GM23338 (cell line): ENCODE measurements around the gene CACNB4. TPM values are rescaled to one million over a fixed set of nuclear protein-coding genes. Genes with fewer than 3 reads are reported as not detected.

Source experiments
- ATAC-seq: fragments of 200-7000 bp; cut with Tn5 transposase; 3 replicates; pipeline ENCODE4 v1.9.1; 2020
- DNase-seq: peaks from one replicate; pipeline ENCODE4 v3.0.0-alpha.2; 2015; ENCODE audit warnings: low spot score
- H2AFZ ChIP-seq: fragments of 200-600 bp; sonication (generic); 2 replicates; pipeline ENCODE4 v1.8.0; 2016; ENCODE audit warnings: antibody characterized with exemption, mild to moderate bottlenecking, moderate library complexity
- H3F3A ChIP-seq: fragments of 200-600 bp; sonication (generic); replicated peaks from 2 replicates; pipeline ENCODE4 v1.8.0; 2017; ENCODE audit warnings: antibody characterized with exemption, mixed run types, low read depth
- H3K27ac ChIP-seq: fragments of 200-600 bp; sonication (generic); 2 replicates; pipeline ENCODE4 v1.6.1; 2016; ENCODE audit warnings: low read depth
- H3K27me3 ChIP-seq: fragments of 200-600 bp; sonication (generic); 2 replicates; pipeline ENCODE4 v1.8.0; 2016; ENCODE audit warnings: mild to moderate bottlenecking, mixed run types, moderate library complexity; ENCODE audit not compliant: insufficient read depth
- H3K36me3 ChIP-seq: fragments of 200-600 bp; sonication (generic); 2 replicates; pipeline ENCODE4 v1.8.0; 2016; ENCODE audit warnings: mild to moderate bottlenecking; ENCODE audit not compliant: insufficient read depth
- H3K4me1 ChIP-seq: fragments of 200-600 bp; sonication (generic); 2 replicates; pipeline ENCODE4 v1.8.0; 2016; ENCODE audit warnings: mild to moderate bottlenecking, moderate library complexity; ENCODE audit not compliant: insufficient read depth
- H3K4me2 ChIP-seq: fragments of 200-600 bp; sonication (generic); 2 replicates; pipeline ENCODE4 v1.7.1; 2017; ENCODE audit warnings: mixed run types
- H3K4me3 ChIP-seq: fragments of 200-600 bp; sonication (generic); 2 replicates; pipeline ENCODE4 v1.6.1; 2016; ENCODE audit warnings: mixed run types
- H3K79me2 ChIP-seq: fragments of 200-600 bp; sonication (generic); replicated peaks from 2 replicates; pipeline ENCODE4 v1.8.0; 2017; ENCODE audit warnings: mild to moderate bottlenecking; ENCODE audit not compliant: insufficient read depth
- H3K9me2 ChIP-seq: fragments of 200-600 bp; sonication (generic); 2 replicates; pipeline ENCODE4 v1.8.0; 2017; ENCODE audit not compliant: insufficient read depth
- H4K20me1 ChIP-seq: fragments of 200-600 bp; sonication (generic); replicated peaks from 2 replicates; pipeline ENCODE4 v1.8.0; 2017; ENCODE audit warnings: mild to moderate bottlenecking; ENCODE audit not compliant: insufficient read depth
- H3K27ac Mint-ChIP-seq: 2 replicates; pipeline ENCODE4 v1.8.0; 2020; ENCODE audit warnings: inconsistent platforms, mild to moderate bottlenecking, moderate library complexity, mixed read lengths
- H3K27me3 Mint-ChIP-seq: 3 replicates; pipeline ENCODE4 v1.8.0; 2022; ENCODE audit warnings: low read depth, mild to moderate bottlenecking, moderate library complexity, mixed read lengths, inconsistent platforms; ENCODE audit not compliant: insufficient read depth, poor library complexity
- H3K36me3 Mint-ChIP-seq: 3 replicates; pipeline ENCODE4 v1.8.0; 2021; ENCODE audit warnings: low read depth, mild to moderate bottlenecking, inconsistent platforms, moderate library complexity, mixed read lengths
- H3K4me1 Mint-ChIP-seq: 3 replicates; pipeline ENCODE4 v1.8.0; 2020; ENCODE audit warnings: mild to moderate bottlenecking, inconsistent platforms, mixed read lengths
- H3K4me3 Mint-ChIP-seq: 3 replicates; pipeline ENCODE4 v1.8.0; 2021; ENCODE audit warnings: moderate library complexity, mild to moderate bottlenecking, inconsistent platforms, mixed read lengths
- H3K9me3 Mint-ChIP-seq: 3 replicates; pipeline ENCODE4 v1.8.0; 2020; ENCODE audit warnings: moderate library complexity, mild to moderate bottlenecking, inconsistent platforms, mixed read lengths
- CREB1 ChIP-seq: fragments of 250-450 bp; sonication (Bioruptor Pico); IDR thresholded peaks from 2 replicates; pipeline ENCODE4 v1.5.0; 2020; ENCODE audit warnings: low read depth, mild to moderate bottlenecking, moderate library complexity
- EZH2 ChIP-seq: fragments of 200-600 bp; sonication (generic); IDR thresholded peaks from one replicate; pipeline ENCODE4 v1.8.0; 2017; ENCODE audit warnings: antibody characterized with exemption, mild to moderate bottlenecking, low read depth; ENCODE audit not compliant: unreplicated experiment
- EZH2phosphoT487 ChIP-seq: fragments of 200-600 bp; sonication (generic); IDR thresholded peaks from one replicate; pipeline ENCODE4 v1.8.1; 2018; ENCODE audit warnings: antibody characterized with exemption; ENCODE audit not compliant: unreplicated experiment
- JUNB ChIP-seq: IDR thresholded peaks from one replicate; pipeline ENCODE4 v1.6.1; 2016; ENCODE audit warnings: antibody characterized with exemption; ENCODE audit not compliant: unreplicated experiment
- NANOG ChIP-seq: IDR thresholded peaks from 2 replicates; pipeline ENCODE4 v1.6.1; 2016; ENCODE audit warnings: antibody characterized with exemption, borderline replicate concordance
- POLR2AphosphoS5 ChIP-seq: IDR thresholded peaks from 2 replicates; pipeline ENCODE4 v1.6.1; 2016; ENCODE audit warnings: antibody characterized with exemption, low read depth
- STAT1 ChIP-seq: IDR thresholded peaks from one replicate; pipeline ENCODE4 v1.6.1; 2016; ENCODE audit warnings: antibody characterized with exemption; ENCODE audit not compliant: unreplicated experiment
- ZNF114 ChIP-seq: fragments of 250-450 bp; sonication (Bioruptor Pico); IDR thresholded peaks from 2 replicates; pipeline ENCODE4 v1.5.0; 2020; ENCODE audit warnings: mild to moderate bottlenecking, moderate library complexity
- ZNF331 ChIP-seq: fragments of 250-450 bp; sonication (Bioruptor Pico); IDR thresholded peaks from 2 replicates; pipeline ENCODE4 v1.5.0; 2020; ENCODE audit warnings: low read depth, mild to moderate bottlenecking, moderate library complexity
- polyA plus RNA-seq: library from polyadenylated mRNA; unstranded; fragments of >200 nt; fragmentation: Nextera tagmentation; extraction: Ambion mirVana; gene quantifications from 2 replicates; pipeline ENCODE4 v1.2.1, GENCODE V29; 2016
- total RNA-seq: library from RNA; depleted of rRNA; stranded (reverse); fragments of >200 nt; shearing (Covaris generic); gene quantifications from 2 replicates; pipeline ENCODE4 v1.2.3, GENCODE V29; 2014
- TF ChIP-seq, protein P1 (sequence below): IDR thresholded peaks from 2 replicates; pipeline ENCODE4 v1.6.1; 2016; ENCODE audit warnings: antibody characterized with exemption
- TF ChIP-seq, protein P2 (sequence below): fragments of 250-450 bp; sonication (Bioruptor Pico); IDR thresholded peaks from 2 replicates; pipeline ENCODE4 v1.5.0; 2020; ENCODE audit warnings: mild to moderate bottlenecking, moderate library complexity
- TF ChIP-seq, protein P3 (sequence below), 2 experiments: fragments of 200-600 bp in 1 of 2; sonication (generic) in 1 of 2; conservative IDR thresholded peaks; 2 replicates each; pipeline versions ENCODE4 v1.5.1 to v1.6.1; 2016 to 2017; ENCODE audit warnings: antibody characterized with exemption in 2 of 2, low read depth in 2 of 2, mild to moderate bottlenecking in 2 of 2, moderate library complexity in 1 of 2
- TF ChIP-seq, protein P4 (sequence below): IDR thresholded peaks from one replicate; pipeline ENCODE4 v1.6.1; 2018; ENCODE audit warnings: antibody characterized with exemption; ENCODE audit not compliant: unreplicated experiment

Gene CACNB4
- total and polyA plus RNA-seq, 2 experiments from 2014 or later: 4.0 to 9.8 TPM

DNA sequence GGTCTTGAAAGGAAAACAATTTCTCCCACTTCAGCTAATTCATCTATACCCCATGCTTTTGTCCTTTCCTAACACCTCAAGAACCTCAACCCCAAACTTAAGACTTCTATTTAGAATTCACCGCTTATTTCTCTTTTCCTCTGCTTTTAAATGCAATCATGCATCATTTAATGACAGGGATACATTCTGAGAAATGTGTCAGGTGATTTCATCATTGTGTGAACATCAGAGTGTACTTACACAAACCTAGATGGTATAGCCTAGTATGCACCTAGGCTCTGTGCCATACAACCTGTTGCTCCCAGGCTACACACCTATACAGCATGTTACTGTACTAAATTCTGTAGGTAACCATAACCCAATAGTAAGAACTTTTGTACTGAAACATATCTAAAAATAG, 293.5 kb downstream of the CACNB4 start:
- H3K36me3 ChIP-seq: peaks cover 12% of the 10 kb centered on the region
- H3K27ac Mint-ChIP-seq: no peak overlapping the region
- TF ChIP-seq NANOG (no peak), POLR2AphosphoS5 (no peak), ZNF331 (CRISPR knock-in tag) (no peak), EZH2 (no peak), ZNF114 (CRISPR knock-in tag) (no peak), JUNB (no peak), EZH2phosphoT487 (no peak), STAT1 (no peak), CREB1 (CRISPR knock-in tag) (no peak)
- TF ChIP-seq, protein P1, sequence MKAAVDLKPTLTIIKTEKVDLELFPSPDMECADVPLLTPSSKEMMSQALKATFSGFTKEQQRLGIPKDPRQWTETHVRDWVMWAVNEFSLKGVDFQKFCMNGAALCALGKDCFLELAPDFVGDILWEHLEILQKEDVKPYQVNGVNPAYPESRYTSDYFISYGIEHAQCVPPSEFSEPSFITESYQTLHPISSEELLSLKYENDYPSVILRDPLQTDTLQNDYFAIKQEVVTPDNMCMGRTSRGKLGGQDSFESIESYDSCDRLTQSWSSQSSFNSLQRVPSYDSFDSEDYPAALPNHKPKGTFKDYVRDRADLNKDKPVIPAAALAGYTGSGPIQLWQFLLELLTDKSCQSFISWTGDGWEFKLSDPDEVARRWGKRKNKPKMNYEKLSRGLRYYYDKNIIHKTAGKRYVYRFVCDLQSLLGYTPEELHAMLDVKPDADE: no peak
- TF ChIP-seq, protein P2, sequence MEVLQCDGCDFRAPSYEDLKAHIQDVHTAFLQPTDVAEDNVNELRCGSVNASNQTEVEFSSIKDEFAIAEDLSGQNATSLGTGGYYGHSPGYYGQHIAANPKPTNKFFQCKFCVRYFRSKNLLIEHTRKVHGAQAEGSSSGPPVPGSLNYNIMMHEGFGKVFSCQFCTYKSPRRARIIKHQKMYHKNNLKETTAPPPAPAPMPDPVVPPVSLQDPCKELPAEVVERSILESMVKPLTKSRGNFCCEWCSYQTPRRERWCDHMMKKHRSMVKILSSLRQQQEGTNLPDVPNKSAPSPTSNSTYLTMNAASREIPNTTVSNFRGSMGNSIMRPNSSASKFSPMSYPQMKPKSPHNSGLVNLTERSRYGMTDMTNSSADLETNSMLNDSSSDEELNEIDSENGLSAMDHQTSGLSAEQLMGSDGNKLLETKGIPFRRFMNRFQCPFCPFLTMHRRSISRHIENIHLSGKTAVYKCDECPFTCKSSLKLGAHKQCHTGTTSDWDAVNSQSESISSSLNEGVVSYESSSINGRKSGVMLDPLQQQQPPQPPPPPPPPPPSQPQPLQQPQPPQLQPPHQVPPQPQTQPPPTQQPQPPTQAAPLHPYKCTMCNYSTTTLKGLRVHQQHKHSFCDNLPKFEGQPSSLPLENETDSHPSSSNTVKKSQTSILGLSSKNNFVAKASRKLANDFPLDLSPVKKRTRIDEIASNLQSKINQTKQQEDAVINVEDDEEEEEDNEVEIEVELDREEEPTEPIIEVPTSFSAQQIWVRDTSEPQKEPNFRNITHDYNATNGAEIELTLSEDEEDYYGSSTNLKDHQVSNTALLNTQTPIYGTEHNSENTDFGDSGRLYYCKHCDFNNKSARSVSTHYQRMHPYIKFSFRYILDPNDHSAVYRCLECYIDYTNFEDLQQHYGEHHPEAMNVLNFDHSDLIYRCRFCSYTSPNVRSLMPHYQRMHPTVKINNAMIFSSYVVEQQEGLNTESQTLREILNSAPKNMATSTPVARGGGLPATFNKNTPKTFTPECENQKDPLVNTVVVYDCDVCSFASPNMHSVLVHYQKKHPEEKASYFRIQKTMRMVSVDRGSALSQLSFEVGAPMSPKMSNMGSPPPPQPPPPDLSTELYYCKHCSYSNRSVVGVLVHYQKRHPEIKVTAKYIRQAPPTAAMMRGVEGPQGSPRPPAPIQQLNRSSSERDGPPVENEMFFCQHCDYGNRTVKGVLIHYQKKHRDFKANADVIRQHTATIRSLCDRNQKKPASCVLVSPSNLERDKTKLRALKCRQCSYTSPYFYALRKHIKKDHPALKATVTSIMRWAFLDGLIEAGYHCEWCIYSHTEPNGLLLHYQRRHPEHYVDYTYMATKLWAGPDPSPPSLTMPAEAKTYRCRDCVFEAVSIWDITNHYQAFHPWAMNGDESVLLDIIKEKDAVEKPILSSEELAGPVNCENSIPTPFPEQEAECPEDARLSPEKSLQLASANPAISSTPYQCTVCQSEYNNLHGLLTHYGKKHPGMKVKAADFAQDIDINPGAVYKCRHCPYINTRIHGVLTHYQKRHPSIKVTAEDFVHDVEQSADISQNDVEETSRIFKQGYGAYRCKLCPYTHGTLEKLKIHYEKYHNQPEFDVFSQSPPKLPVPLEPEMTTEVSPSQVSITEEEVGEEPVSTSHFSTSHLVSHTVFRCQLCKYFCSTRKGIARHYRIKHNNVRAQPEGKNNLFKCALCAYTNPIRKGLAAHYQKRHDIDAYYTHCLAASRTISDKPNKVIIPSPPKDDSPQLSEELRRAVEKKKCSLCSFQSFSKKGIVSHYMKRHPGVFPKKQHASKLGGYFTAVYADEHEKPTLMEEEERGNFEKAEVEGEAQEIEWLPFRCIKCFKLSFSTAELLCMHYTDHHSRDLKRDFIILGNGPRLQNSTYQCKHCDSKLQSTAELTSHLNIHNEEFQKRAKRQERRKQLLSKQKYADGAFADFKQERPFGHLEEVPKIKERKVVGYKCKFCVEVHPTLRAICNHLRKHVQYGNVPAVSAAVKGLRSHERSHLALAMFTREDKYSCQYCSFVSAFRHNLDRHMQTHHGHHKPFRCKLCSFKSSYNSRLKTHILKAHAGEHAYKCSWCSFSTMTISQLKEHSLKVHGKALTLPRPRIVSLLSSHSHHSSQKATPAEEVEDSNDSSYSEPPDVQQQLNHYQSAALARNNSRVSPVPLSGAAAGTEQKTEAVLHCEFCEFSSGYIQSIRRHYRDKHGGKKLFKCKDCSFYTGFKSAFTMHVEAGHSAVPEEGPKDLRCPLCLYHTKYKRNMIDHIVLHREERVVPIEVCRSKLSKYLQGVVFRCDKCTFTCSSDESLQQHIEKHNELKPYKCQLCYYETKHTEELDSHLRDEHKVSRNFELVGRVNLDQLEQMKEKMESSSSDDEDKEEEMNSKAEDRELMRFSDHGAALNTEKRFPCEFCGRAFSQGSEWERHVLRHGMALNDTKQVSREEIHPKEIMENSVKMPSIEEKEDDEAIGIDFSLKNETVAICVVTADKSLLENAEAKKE (CRISPR knock-in tag): no peak
- TF ChIP-seq, protein P3, sequence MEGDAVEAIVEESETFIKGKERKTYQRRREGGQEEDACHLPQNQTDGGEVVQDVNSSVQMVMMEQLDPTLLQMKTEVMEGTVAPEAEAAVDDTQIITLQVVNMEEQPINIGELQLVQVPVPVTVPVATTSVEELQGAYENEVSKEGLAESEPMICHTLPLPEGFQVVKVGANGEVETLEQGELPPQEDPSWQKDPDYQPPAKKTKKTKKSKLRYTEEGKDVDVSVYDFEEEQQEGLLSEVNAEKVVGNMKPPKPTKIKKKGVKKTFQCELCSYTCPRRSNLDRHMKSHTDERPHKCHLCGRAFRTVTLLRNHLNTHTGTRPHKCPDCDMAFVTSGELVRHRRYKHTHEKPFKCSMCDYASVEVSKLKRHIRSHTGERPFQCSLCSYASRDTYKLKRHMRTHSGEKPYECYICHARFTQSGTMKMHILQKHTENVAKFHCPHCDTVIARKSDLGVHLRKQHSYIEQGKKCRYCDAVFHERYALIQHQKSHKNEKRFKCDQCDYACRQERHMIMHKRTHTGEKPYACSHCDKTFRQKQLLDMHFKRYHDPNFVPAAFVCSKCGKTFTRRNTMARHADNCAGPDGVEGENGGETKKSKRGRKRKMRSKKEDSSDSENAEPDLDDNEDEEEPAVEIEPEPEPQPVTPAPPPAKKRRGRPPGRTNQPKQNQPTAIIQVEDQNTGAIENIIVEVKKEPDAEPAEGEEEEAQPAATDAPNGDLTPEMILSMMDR (conservative IDR thresholded peaks at IDR 0.05; ENCODE audit: low read depth in 2 of 2): no peak
- TF ChIP-seq, protein P4, sequence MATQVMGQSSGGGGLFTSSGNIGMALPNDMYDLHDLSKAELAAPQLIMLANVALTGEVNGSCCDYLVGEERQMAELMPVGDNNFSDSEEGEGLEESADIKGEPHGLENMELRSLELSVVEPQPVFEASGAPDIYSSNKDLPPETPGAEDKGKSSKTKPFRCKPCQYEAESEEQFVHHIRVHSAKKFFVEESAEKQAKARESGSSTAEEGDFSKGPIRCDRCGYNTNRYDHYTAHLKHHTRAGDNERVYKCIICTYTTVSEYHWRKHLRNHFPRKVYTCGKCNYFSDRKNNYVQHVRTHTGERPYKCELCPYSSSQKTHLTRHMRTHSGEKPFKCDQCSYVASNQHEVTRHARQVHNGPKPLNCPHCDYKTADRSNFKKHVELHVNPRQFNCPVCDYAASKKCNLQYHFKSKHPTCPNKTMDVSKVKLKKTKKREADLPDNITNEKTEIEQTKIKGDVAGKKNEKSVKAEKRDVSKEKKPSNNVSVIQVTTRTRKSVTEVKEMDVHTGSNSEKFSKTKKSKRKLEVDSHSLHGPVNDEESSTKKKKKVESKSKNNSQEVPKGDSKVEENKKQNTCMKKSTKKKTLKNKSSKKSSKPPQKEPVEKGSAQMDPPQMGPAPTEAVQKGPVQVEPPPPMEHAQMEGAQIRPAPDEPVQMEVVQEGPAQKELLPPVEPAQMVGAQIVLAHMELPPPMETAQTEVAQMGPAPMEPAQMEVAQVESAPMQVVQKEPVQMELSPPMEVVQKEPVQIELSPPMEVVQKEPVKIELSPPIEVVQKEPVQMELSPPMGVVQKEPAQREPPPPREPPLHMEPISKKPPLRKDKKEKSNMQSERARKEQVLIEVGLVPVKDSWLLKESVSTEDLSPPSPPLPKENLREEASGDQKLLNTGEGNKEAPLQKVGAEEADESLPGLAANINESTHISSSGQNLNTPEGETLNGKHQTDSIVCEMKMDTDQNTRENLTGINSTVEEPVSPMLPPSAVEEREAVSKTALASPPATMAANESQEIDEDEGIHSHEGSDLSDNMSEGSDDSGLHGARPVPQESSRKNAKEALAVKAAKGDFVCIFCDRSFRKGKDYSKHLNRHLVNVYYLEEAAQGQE: no peak
- peaks cover 15% of the 10 kb centered on the region; the same call in 2 of the 3 replicates for H3K36me3 Mint-ChIP-seq
- no peaks in the 10 kb centered on the region for H3K9me2 ChIP-seq
- no peaks in the 10 kb centered on the region for H3K4me1 Mint-ChIP-seq
- no peak overlapping the region for H2AFZ ChIP-seq
- no peak overlapping the region for H3K4me3 ChIP-seq
- H3K79me2 ChIP-seq: no peaks in the 10 kb centered on the region
- DNase-seq (no peak), ATAC-seq (no peak)
- H4K20me1 ChIP-seq: no peaks in the 10 kb centered on the region
- no peaks in the 10 kb centered on the region for H3K9me3 Mint-ChIP-seq
- no peak overlapping the region for H3K27ac ChIP-seq
- no peak overlapping the region for H3K4me3 Mint-ChIP-seq
- no peaks in the 10 kb centered on the region for H3F3A ChIP-seq
- no peaks in the 10 kb centered on the region for H3K27me3 ChIP-seq
- no peak overlapping the region for H3K4me2 ChIP-seq
- H3K4me1 ChIP-seq: no peaks in the 10 kb centered on the region
- H3K27me3 Mint-ChIP-seq: no peaks in the 10 kb centered on the region
